WI38 (cell line): Measurements from ENCODE around the gene SPRR2D.

Experiments used
- H3K4me3 ChIP-seq: 2 replicates; pipeline ENCODE4 v1.5.1; 2011; ENCODE audit warnings: low read depth, mild to moderate bottlenecking, control low read depth, low read length
- TF ChIP-seq, protein P1 (sequence below): IDR thresholded peaks from 2 replicates; pipeline ENCODE4 v1.5.1; 2012; ENCODE audit warnings: low read depth, mild to moderate bottlenecking, control low read depth, low read length

The SPRR2D gene

DNA sequence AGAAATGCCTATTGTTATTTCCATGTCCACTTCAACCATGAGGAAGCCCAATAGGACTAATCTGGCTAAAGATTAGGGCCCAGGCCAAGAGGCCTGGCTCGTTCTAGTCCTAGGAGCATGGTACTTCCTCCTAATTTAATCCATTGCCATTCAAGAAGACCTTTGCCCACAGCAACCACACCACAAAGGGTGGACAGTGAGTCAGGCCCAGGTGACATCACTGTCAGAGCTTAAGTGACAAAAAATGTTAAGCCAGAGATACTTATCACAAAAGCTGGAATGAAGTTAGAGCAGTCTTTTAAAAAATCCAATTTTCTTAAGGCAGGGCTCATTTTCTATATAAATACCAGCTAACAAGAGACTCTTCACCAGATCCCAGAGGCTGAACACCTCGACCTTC, 39.5 kb downstream of the SPRR2D start, which contains the start of gene SPRR3:
Gene SPRR3 (plus strand): TSS at position 368 of the 400 bp plus-strand sequence. CDS start 1,272 bp downstream, outside the sequence.
- TF ChIP-seq, protein P1, sequence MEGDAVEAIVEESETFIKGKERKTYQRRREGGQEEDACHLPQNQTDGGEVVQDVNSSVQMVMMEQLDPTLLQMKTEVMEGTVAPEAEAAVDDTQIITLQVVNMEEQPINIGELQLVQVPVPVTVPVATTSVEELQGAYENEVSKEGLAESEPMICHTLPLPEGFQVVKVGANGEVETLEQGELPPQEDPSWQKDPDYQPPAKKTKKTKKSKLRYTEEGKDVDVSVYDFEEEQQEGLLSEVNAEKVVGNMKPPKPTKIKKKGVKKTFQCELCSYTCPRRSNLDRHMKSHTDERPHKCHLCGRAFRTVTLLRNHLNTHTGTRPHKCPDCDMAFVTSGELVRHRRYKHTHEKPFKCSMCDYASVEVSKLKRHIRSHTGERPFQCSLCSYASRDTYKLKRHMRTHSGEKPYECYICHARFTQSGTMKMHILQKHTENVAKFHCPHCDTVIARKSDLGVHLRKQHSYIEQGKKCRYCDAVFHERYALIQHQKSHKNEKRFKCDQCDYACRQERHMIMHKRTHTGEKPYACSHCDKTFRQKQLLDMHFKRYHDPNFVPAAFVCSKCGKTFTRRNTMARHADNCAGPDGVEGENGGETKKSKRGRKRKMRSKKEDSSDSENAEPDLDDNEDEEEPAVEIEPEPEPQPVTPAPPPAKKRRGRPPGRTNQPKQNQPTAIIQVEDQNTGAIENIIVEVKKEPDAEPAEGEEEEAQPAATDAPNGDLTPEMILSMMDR, result no peak

DNA sequence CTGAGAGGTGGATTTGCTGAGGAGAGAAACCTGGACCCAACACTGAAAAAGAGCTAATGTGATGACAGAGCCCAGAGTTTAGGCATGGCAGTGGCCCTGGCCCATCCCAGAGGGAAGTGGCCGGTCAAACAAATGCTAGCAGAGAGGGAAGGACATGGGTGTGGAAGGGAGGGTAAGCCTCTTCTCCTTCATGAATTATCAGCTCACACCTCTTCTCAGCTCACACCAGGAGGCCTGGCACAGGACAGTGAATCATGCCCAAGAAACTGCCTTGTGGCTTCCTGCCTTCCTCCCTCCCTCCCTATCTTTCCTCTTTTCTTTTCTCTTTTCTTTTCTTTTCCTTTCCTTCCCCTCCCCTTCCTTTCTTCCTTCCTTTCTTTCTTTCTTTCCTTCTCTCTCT, 40.6 kb downstream of the SPRR2D start:
- no peak overlapping the region for H3K4me3 ChIP-seq
- TF ChIP-seq, protein P1, result no peak

More for the DNA sequence above, 39.5 kb downstream of the SPRR2D start, which contains the start of gene SPRR3:
- H3K4me3 ChIP-seq, result no peak within 1 kb of the TSS

GRCh38 chr1:152999818-153000217, 41.1 kb downstream of the SPRR2D start:
- no peak overlapping the region for H3K4me3 ChIP-seq
- TF ChIP-seq, protein P1, result no peak

DNA sequence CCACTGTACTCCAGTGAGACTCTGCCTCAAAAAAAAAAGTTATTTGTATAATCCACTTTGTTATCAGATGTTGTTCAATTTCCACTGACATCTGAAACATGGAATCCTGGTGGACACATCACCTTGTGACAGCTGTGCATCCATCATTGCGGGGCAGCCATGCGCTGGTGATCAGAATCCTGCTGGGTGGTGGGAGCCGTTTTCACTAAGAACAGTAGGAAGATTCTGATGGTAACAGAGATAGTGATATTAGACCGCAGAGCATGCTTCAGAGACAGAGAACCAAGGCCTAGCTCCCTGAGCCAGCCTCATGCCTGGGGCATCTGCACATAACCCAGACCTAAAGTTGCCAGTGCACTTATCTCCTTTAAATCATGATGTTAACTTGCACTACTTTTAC, 42.4 kb downstream of the SPRR2D start:
- H3K4me3 ChIP-seq, result no peak overlapping the region
- TF ChIP-seq, protein P1, result no peak

DNA sequence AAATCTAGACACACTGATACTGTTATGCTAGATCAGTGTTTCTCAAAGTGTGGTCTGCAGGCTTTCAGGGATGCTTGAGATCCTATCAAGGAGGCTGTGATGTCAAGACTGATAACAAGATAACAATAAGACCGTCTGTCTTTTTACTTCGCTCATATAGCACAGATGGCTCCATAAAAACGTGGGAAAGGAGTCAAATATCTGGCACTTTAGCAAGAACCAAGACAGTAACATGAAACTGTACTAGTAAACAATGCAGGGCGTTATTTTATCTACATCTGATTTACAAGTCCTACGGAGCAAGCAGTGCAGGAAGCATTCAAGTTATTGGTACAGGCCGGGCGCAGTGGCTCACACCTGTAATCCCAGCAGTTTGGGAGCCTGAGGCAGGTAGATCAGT, 43.0 kb downstream of the SPRR2D start:
- TF ChIP-seq, protein P1, result no peak

DNA sequence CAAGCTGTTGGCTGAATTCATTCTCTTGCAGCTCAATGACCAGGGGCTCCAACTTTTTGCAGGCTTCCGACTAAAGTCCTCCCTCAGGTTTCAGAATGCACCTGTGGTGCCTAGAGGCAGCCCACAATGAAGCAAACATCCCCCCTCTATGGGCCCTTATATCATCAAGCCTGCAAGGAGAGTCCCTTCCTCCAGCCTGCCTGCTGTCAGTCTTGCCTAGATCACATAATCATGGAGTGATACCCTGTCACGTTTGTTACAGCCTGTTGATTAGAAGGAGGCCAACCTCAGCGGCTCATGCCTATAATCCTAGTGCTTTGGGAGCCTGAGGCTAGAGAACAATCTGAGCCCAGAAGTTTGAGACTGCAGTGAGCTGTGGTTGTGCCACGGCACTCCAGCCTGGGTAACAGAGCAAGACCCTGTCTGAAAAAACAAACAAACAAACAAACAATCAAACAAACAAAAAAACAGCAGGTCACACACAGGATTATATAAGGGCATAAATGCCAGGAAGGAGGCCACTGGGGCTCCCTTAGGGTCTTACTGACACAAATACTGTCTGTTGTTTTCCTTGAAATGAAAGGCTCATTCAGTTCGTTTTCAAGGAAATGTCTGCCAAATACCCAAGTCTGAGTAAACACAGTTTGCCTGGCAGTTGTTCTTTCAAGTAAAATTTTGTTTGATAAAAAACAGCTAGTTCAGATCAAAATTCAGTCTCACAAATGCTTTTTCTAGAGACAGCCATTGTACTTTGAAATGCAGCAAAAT, 44.1 kb downstream of the SPRR2D start:
- H3K4me3 ChIP-seq, result no peak overlapping the region
- TF ChIP-seq, protein P1, result no peak

More for the DNA sequence above, 43.0 kb downstream of the SPRR2D start:
- H3K4me3 ChIP-seq, result no peak overlapping the region

DNA sequence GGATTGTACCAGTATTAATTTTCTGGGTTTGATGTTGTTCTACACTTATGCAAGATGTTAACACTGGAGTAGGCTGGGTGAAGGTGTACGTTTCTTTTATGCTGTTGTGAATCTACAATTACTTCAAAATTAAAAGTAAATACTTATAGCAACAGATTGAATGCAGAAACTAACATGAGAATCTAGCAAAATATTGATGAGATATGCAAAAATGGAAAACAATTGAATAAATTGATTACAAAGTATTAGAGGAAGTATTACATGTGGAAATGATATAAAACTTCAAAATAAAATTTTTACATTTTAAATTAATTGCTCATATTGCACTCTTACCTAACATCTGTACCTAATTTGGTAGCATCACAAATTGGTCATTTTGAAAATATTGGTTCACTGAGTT, 45.1 kb downstream of the SPRR2D start:
- no peak overlapping the region for H3K4me3 ChIP-seq
- TF ChIP-seq, protein P1, result no peak
